ENCODE data around the gene ERCC8. TPM values are rescaled to one million over a fixed set of nuclear protein-coding genes. Genes with fewer than 3 reads are reported as not detected.

The ERCC8 gene
- total RNA-seq, 1 experiment from 2014 or later, result 14.4 TPM

- no peak overlapping the region for H3K27ac ChIP-seq (ENCODE audit: low read length)
- H3K27me3 ChIP-seq (ENCODE audit: control insufficient read depth, insufficient read depth, low read length), result peaks cover 25% of the 10 kb centered on the region
- no peaks in the 10 kb centered on the region for H3K9me3 ChIP-seq (ENCODE audit: control insufficient read depth, insufficient read depth, low read depth, low read length)
- H3K36me3 ChIP-seq (ENCODE audit: control insufficient read depth, insufficient read depth, low read length), result no peaks in the 10 kb centered on the region
- CTCF ChIA-PET, result no interaction called here
- H3K4me1 ChIP-seq (ENCODE audit: control insufficient read depth, insufficient read depth, low read length), result no peaks in the 10 kb centered on the region
- in situ Hi-C loops (cut with HindIII; ENCODE audit: low pct_unique_long_range_greater_than_20kb, low sequenced_read_pairs) (no loop called here), intact Hi-C loops (cut with micrococcal nuclease; ENCODE audit: unreplicated experiment) (no loop called here)
- no peak for ATAC-seq
- DNase-seq (ENCODE audit: low read depth, low spot score), result no peak
- POLR2A ChIA-PET, result no interaction called here
- no TSS peak for BruUV-seq (replicated peaks)
- H3K4me3 ChIP-seq (ENCODE audit: low read depth in 2 of 2, low read length in 2 of 2), result no peak overlapping the region
- TF ChIP-seq REST (IDR thresholded peaks at IDR 0.05; ENCODE audit: insufficient read depth in 1 of 2, low read depth in 2 of 2, low read length in 1 of 2), result no peak
- no peak for TF ChIP-seq TCF7L2 (IDR thresholded peaks at IDR 0.05; ENCODE audit: low read depth, low read length)
- no peak for TF ChIP-seq POLR2AphosphoS5 (IDR thresholded peaks at IDR 0.05; ENCODE audit: low read depth, low read length)
- TF ChIP-seq CTCF (IDR thresholded peaks at IDR 0.05), result no peak
- TF ChIP-seq SIN3A (IDR thresholded peaks at IDR 0.05; ENCODE audit: borderline replicate concordance, insufficient read depth, low read depth, low read length), result no peak
Observed at GRCh38 chr5:60846298-60846697, 98.6 kb downstream of the ERCC8 start.

GRCh38 chr5:60843936-60844905 lies 100.6 kb downstream of the ERCC8 start, which contains the start of gene ELOVL7:
Gene ELOVL7 (minus strand): TSS chr5:60844269. CDS start chr5:60787397, 56,872 bp downstream.
- H3K9me3 ChIP-seq (ENCODE audit: control insufficient read depth, insufficient read depth, low read depth, low read length), result no peaks in the 10 kb centered on the region
- no peak within 1 kb of the TSS for H3K27ac ChIP-seq (ENCODE audit: low read length)
- ATAC-seq, result peak; percentile 94
- H3K36me3 ChIP-seq (ENCODE audit: control insufficient read depth, insufficient read depth, low read length), result no peaks in the 10 kb centered on the region
- H3K27me3 ChIP-seq (ENCODE audit: control insufficient read depth, insufficient read depth, low read length), result peaks cover 27% of the 10 kb centered on the region
- no peak for DNase-seq (ENCODE audit: low read depth, low spot score)
- in situ Hi-C loops (cut with HindIII; ENCODE audit: low pct_unique_long_range_greater_than_20kb, low sequenced_read_pairs) (no loop called here), intact Hi-C loops (cut with micrococcal nuclease; ENCODE audit: unreplicated experiment) (loop anchor here (5.0 kb wide), 1 partner anchor 167 kb away; no protein-coding TSS in a partner anchor)
- ChIA-PET POLR2A (no interaction called here), CTCF (interaction anchor here (0.7 kb wide), 1 partner anchor 373 kb away, joined by 3 read pairs; no protein-coding TSS in a partner anchor)
- peak within 1 kb of the TSS; percentile 59 to 69 for H3K4me3 ChIP-seq (ENCODE audit: low read depth in 2 of 2, low read length in 2 of 2)
- no peaks in the 10 kb centered on the region for H3K4me1 ChIP-seq (ENCODE audit: control insufficient read depth, insufficient read depth, low read length)
- BruUV-seq (replicated peaks), result no TSS peak
- no peak for TF ChIP-seq SIN3A (IDR thresholded peaks at IDR 0.05; ENCODE audit: borderline replicate concordance, insufficient read depth, low read depth, low read length)
- no peak for TF ChIP-seq TCF7L2 (IDR thresholded peaks at IDR 0.05; ENCODE audit: low read depth, low read length)
- peak; percentile 78 for TF ChIP-seq CTCF (IDR thresholded peaks at IDR 0.05)
- TF ChIP-seq REST (IDR thresholded peaks at IDR 0.05; ENCODE audit: insufficient read depth in 1 of 2, low read depth in 2 of 2, low read length in 1 of 2), result no peak
- no peak for TF ChIP-seq POLR2AphosphoS5 (IDR thresholded peaks at IDR 0.05; ENCODE audit: low read depth, low read length)

Measured in Panc1 (cell line).